Myocyte (in vitro differentiated cells): ENCODE data around the gene S100PBP. TPM values are rescaled to one million over a fixed set of nuclear protein-coding genes. Genes with fewer than 3 reads are reported as not detected.
A peak's percentile ranks its signal among the peaks of the same experiment; 100 is the strongest.

ENCODE experiments used
- DNase-seq: peaks from one replicate; pipeline ENCODE4 v3.0.0-alpha.2; 2012; ENCODE audit warnings: low read depth
- total RNA-seq: library from RNA; depleted of rRNA; stranded (reverse); fragments of >200 nt; gene quantifications from 2 replicates; pipeline ENCODE4 v1.2.3, GENCODE V29; 2014

The S100PBP gene
- total RNA-seq, 1 donor from 2014 or later, result 27.9 TPM

DNA sequence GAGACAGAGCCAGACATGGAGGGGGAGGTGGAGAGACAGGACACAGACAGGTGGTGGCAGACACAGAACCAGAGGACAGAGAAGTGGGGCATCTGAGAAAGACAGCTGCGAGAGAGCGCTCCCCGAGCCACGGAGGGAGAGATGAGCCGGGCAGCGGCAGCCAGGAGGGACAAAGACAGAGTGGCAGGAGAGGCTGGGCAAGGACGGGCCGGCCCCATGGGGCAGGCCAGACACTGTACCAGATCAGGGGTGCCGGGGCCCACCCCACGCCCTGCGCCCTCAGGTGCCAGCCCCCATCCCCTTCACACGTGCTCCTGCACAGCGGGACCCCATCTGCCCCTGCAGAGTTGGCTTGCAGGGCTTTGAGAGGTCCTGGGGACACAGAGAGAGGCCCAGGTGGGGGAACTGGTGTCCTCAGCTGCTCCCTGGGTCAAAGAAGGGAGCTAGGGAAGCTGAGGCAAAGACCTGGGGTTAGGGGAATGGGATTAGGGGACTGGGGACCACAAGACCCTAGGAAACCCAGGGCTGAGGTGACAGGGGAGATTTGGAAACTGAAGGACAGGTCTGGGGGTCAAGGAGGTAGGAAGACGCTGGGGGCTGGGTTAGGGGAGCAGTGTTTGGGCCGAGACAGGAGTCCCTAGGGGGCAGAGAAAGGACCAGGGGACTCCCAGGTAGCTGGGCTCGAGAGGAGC, 52.6 kb downstream of the S100PBP start:
- DNase-seq, result peak; percentile 87

DNA sequence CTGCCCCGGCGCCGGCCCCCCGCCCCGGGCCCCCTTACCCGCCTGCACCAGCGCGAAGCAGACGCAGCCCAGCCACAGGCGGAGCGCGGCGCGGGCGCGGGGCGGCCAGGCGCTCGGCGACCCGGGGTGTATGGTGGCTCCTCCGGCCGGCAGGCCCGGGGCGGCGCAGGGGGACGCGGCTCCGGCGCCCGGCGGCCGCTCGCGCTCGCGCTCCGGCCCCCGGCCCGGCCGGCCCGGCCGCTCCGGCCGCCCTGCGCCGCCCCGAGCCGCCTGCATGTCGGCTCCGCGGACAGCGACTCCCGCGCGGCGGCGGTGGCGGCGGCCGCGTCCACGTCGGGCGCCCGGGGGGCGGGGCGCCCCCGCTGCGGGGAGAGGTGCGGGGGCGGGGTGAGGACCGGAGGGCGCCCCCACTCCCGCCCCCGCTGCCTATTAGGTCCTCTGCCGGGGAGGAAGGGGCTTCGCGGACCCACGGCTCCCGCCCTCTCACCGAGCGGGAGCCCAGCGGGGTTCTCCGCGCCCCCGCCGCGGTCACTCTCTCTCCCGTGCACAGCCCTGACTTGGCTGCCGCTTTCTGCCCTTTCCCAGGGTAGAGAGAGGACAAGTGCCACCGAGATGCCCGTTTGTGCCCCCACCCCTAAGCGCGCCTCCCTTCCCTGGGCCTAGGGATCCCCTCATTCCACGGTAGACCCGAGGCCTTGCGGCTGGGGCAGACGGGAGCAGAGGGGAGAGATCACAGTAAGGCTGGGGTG, 53.3 kb downstream of the S100PBP start, which contains the start of gene FNDC5:
Gene FNDC5 (minus strand): TSS at position 298 of the 749 bp plus-strand sequence.
- DNase-seq, result peak; percentile 33

DNA sequence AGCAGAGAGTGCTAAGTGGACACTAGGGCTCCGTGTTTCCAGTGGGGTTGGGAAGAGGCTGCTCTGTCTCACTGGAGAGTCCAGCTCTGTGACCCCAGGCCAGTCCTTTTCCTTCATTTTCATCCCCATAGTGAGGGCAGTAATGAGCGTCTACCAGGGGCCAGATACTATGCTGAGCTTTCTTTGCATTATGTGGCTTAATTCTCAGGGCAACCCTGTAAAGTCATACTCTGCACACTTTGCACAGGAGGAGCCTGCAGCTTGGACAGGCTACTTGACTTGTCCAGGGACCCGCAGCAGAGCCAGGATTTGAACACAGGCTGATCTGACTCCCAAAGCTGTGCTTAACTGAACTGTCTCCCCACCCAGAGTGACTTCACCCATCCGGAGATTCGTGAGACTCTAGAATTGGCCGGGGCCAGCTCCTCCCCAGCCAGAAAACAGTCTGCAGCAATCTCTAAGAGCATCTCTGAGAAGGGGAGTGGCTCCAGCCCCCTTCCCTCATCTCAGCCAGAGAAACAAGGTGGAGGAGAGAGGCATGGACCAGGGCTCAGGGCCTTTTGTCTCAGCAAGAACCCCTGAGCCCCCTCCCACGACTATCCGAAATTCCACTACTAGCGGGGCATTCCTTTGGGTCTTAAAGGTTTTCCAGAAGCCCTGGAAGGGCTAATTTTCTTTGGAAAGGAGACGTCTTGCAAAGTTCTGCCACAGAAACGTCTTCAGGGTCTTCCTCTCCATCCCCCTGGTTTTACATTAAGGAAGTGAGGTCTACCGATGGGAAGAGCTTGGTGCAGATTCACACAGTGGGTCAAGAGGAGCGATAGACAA, 54.1 kb downstream of the S100PBP start:
- DNase-seq, result peak; percentile 78

DNA sequence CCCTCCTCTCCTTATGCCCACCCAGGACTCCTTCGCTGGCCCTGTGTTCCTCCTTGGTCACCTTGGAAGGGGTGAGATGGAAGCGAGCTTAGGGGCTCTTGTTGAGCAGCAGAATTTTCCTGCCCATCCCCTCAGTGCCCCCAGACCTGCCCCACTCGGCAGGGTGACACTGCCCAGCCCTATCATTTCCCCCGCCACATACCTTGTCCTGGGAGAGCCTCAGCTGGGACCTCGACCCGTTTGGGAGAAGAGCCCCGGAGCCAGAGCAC, 54.7 kb downstream of the S100PBP start:
- DNase-seq, result no peak

DNA sequence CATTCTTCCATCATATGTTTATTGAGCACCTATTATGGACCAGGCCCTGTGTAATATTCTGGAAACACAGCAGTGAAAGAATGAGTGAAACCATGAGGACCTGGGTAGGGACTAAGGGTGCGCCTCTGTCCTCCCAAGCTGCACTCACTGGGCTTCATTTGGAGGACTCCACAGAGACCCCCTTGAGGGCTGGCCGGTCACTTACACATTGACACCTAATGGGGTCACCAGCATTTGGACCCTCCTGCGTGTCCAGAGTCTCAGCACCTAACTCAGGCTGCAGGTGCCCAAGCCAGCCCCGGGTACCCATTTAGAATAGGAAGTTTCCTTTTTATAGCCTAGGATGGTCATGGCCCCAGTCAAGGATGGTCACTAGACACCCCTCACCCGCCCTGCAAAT, 56.0 kb downstream of the S100PBP start:
- DNase-seq, result no peak

DNA sequence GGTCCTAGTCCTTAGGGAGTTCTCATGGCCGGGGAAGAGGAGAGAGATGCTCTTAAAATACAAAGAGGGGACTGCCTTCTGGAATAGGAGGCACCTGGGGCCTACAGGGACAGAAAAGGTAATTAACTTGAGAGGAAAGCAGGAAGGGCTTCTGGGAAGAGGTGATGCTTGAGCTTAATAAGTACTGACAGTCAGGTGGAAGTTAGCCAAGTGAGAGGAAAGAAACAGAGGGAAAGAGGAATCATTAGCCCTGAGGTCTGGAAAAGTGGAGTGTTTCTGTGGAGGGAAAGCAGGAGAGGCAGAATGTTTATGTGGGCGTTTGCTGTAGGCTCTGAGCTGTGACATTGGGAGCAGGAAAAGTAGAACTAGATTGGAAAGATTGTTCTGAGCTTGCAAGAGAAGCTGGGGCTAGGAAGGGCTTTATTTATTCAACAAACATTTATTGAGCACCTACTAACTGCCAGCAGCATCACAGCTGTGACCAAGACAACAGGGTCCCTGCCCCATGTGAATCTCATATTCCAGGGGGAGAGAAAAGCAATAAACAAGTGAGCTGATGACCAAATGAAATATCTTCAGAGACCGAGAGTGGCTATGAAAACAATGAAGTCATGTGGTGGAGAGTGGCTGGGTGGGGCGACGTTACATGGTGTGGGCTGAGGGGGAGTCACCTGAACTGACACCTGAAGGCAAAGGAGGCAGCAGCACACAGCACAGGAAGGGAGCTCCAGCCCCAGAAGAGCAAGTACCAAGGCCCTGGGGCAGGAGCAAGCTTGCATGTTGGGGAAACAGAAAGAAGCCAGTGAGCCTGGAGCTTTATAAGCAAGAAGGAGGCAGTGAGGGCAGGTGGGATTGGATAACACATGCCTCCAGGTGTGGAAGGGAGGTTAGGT, 57.7 kb downstream of the S100PBP start:
- no peak for DNase-seq

DNA sequence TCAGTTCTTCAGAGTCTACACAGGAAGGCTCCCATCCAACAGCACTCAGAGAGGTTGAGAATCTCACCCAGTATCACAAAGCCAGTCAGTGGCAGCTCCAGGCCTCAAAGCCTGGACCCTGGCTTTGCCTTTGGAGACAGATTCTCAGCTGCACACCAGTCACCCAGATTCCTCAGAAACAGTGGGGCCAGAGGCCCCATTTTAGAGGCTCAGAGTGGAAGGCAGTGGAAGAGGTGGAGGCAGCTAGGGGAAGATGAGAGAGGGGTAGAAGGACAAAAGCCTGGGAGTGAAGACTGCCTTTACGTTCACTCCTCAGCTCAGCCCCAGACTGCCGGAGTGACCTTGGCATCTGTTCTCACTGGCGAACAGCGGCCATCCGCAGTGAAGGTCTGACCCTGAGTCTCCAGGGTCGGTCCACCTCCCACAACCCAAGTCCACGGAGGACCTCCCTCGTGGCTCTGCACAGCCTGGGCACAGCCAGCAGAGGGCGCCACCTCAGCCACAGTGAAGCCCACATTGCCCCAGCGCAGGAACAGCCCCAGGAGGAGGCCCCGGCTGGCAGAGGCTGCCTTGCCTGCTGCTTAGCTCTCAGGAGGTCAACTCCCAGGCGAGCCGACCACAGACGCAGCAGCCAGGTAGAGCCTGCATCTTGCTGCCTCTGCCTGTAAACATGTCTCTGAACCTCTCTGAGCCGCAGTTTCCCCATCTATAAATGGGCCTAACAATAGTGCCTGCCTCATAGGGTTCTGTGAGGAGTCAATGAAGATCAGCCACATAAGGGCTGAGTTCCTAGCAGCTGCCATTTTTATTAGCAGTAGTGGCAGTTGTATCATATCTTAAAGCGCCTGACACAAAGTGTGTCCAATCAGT, 59.1 kb downstream of the S100PBP start:
- peak; percentile 46 for DNase-seq

DNA sequence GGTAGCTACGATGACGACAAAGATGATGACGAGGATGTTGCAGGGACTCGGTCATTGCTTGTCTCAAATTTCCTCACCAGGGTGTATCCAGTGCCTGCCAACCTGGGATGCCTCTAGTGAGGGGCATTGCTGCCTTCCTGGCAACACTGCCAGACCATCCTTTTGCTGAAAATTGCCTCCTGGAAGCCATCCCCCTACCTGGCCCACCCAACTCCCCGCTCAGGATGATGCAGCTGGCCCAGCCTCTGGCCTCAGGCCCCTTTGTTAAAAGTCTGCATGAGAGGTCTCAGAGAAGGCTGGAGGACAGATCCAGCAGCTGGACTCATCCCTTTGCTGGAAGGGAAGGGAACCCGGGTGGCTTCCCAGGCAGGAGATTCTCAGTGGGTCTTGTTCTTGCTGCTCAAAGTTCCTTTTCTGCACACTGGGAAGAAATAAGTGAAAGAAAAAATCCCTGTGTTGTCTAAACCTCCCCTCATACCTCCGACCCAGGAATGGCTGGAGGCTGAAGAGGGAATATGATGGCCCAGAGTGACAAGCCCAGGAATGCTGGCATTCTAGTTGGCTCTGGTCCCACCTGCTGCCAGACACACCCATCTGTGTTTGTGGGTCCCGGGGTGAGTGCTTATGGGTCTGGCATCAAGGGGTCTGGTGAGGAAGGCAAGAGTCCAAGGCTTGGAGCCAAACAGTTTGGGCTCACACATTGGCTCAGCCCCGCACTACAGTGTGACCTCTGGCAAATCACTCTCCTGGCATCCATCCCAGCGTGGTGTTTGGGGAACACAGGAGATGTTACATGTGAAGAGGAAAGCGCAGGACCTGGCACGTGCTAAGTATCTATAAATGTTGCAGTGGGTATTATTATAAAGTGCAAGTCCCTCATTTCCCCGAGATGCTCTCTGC, 60.0 kb downstream of the S100PBP start:
- DNase-seq, result peak; percentile 53

DNA sequence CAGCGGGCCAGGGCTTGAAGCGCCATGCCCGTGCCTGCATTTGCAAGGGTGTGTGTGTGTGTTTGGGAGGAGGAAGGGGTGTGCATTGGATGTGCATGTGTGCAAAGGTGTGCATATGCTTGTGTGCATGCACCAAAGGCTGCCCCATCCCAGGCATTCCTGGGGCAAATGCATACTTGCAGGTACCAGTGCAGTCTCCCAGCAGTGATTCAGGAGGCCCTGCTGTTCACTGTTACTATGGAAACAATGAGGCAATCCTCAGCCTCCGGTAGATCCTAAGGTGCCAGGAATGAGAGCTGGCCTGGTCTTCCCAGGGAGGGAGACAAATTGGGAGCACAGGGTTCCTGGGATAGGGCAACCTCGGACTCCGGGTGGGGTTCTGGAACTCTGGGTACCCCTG, 60.7 kb downstream of the S100PBP start:
- no peak for DNase-seq

DNA sequence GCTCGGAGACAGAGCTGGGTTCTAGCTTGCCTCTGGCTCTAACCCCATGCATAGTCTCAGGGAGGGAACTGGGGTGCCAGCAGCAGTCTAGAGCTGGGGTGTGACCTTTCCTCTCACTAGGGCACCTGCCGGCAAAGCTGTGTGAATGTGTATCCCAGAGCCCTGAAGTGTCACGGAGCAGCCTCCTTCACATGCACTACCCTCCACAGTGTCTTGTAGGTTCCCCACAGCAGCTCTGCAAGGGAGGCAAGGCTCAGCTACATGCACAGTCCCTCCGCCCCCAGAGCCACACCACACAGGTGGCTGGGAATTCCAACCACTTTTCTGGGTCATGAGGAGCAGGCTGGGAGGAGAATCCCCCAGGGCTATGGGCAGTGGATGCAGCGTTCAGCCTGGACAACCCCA, 61.2 kb downstream of the S100PBP start:
- no peak for DNase-seq

DNA sequence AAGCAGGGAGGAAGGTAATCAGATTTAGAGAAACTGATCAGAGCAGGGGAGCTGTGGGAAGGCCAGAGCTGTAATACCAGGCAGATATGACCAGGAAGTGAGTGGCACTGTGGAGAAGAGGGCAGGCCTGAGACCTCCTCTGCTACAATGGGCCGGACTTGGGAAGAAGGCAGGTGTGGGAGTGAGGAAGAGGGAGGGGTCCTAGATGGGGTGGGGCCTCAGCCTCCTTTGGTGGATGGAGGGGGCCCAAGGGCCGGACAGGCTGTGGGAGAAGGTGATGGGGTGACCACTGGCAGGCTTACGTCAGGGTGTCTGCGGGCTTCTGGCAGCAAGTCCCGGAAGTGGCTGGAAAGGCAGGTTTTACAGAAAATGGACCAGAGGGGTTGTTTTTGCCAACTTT, 63.8 kb downstream of the S100PBP start:
- no peak for DNase-seq

DNA sequence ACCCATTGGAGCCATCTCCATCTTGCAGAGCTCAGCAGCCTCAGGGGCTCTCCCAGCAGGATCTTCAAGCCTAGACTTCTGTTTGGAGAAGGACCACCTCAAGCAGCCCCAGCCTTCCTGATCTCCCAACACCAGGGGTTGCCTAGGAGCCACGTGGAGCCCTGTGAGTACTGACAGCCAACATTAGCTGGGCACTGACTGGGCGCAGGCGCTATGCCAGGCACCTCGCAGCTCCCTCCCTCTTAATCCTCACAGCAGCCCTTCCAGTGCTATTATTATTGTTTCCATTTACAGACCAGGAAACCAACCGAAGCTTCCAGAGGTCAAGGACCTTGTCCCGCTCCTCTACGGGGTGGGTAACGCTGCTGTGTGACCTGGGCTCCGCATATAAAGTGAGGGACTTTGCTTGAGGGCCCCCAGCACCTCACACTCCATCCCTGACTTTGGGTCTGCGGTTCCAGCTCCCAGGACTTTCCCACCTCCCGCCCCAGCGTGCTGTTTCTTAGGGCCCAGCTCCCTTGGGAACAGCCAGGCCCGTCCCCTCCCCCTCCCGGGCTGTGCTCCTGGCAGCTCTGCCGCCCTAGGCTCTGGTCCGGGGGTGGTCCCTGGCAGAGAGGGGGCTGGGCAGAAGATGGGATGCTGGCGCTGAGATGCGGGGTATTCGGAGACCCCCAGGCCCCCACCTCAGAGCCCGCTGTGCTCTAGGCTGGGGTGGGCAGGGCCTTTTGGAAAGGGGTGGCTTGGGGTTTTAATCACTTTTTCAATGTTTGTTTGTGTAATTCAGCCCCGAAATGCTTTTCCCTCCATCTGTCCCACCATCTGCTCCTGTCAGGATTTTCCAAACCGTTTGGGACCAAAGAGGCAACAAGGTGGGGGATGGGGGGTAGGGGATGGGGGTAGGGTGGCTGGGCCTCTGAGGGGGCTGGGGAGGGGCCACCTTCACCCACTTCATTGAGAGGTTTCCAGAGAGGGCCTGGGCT, 64.7 kb downstream of the S100PBP start:
- no peak for DNase-seq

DNA sequence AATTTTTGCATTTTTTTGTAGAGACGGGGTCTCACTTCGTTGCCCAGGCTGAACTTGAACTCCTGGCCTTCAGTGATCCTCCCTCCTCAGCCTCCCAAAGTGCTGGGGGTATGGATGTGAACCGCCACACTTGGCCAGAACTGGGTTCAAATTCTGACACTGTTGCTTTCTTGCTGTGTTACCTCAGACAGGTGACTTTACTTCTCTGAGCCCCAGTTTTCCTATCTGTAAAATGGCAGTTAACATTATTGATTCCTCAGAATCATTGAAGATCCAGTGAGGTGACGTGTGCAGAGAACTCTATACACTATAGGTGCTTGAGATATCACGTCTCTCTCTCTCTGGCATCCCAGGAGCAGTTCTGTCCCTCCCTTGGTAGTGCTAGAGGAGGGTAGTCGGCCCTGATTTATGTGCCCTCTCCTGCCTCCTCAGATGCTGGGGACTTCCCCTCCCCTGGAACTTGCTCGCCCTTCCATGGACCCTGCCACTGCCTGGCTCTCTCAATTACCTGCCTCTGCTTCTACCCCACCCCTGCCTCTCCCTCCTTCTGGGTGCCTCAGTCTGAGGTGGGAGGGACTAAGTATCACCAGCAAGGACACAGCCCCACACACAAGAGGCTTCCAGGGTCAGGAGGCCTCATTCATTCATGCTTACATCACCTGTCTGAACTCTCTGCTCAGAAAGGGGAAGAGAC, 66.0 kb downstream of the S100PBP start:
- DNase-seq, result no peak

DNA sequence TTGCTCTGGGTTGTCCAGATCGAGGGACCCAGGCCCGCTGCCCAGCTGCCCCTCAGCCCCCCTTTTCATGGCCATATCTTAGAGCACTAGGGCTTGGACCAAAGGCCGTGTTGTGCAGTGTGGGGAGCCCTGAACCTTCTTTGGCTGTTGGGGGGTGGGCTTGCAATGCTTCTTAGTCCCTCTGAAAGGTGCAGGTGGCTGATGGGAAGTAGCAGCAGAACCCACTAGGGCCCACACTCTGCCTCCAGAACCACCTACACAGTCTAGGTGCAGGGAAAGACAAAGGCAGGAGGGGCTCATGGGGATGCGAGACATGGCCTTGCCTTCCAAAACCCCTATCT, 66.5 kb downstream of the S100PBP start:
- no peak for DNase-seq

DNA sequence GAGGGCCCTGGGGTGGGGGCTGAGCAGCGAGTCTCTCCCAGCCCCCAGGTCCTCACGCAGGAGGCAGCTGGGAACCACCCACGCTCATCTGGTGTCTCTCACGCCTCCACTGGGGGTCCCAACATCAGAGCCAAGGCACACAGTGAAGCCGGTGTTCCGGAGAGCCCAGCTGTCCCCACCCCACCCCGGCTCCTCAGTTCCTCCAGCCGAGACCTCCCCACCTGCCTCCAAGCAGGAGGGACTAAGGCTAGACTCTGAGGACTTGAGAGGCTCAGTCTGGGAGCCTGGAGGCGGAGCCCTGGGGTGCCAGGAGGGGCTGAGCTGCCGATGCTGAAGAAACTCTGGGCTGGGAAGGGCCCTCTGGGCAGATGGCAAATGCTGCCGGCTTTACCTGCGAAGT, 67.3 kb downstream of the S100PBP start:
- no peak for DNase-seq

DNA sequence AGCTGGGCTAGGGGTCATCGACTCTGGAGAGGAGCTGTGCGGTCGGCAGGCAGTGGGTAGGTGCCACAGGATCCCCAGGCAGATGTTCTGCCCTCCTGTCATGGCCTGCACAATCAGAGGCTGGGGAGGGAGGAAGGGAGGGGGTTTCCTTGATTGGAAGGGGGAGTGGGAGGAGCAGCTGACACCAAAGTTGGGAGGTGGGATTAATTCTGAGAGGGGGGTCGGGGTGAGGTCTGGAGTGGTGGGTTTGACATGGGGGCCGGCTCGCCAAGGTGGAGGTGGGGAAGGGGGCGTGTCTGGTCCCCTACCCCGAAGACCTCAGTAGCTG, 68.2 kb downstream of the S100PBP start:
- DNase-seq, result no peak

DNA sequence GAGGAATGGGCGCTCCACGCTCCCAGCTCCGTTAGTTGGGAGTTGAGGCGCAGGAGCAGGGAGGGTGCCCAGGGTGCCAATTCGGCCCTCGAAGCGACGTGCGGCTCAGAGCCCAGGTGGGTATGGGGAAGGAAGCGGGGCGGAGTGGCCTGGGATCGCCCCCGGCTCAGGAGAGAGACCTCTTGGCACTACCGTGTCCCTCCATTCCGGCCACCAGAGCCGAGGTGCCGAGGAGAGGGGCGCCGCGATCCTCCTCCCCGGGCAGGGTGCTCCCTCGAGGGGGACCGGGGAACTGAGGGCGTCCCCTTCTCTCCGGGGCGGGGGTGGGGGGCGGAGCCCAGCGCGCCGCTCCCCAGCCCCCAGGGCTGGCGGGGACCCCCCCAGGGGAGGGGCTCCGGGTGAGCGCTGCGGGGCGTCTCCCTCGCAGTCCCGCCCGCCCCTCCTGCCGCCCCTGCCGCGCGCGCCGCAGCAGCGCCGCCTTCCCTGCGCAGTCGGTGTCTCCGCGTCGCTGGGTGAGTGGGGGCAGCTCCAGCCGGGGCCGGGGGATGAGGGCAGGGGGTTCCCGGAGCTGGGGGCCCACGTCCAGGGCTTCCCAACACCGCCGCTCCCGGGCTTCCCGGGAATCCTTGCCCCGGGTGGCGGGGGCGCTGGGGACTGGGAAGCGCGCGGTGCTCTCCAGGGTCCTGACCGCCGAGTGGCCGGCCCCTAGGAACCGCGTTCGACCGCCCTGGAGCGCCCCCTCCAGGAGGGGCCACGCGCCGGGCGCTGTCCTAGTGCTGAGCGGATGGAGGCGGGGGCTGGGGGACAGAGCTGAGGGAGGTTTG, 68.8 kb downstream of the S100PBP start, which contains the start of gene HPCA:
Gene HPCA (plus strand): TSS at position 488 of the 824 bp plus-strand sequence. CDS start 2,408 bp downstream, outside the sequence.
- DNase-seq, result peak; percentile 76
